Upper lobe of right lung (tissue), 1 donor: Measurements from ENCODE around the gene GREM2. TPM values are rescaled to one million over a fixed set of nuclear protein-coding genes. Genes with fewer than 3 reads are reported as not detected.

ENCODE experiments used
- ATAC-seq: fragments of 200-7000 bp; cut with Tn5 transposase; one replicate; pipeline ENCODE4 v1.9.1; 2020; ENCODE audit warnings: mild to moderate bottlenecking, moderate library complexity
- DNase-seq: peaks from one replicate; pipeline ENCODE4 v3.0.0-alpha.2; 2020
- H3K27ac ChIP-seq: fragments of 200-600 bp; one replicate; pipeline ENCODE4 v1.8.0; 2022
- H3K27me3 ChIP-seq: fragments of 200-600 bp; one replicate; pipeline ENCODE4 v1.8.0; 2022; ENCODE audit warnings: mild to moderate bottlenecking
- H3K36me3 ChIP-seq: fragments of 200-600 bp; one replicate; pipeline ENCODE4 v1.8.0; 2022
- H3K4me1 ChIP-seq: fragments of 200-600 bp; one replicate; pipeline ENCODE4 v1.8.0; 2022
- H3K4me3 ChIP-seq: fragments of 200-600 bp; one replicate; pipeline ENCODE4 v1.8.0; 2022; ENCODE audit warnings: mild to moderate bottlenecking
- H3K9me3 ChIP-seq: fragments of 200-600 bp; one replicate; pipeline ENCODE4 v1.8.0; 2022
- intact Hi-C: fragments of 100-400 bp; cut with DNase I; formaldehyde crosslinking; loops from one replicate; pipeline ENCODE4 v1.11.0; 2022
- long read RNA-seq: library from polyadenylated mRNA; unstranded; transcript quantifications from one replicate; pipeline ENCODE4 v2.0.0, GENCODE V29; 2021
- total RNA-seq: library from RNA; stranded (reverse); fragmentation: NEBNext Ultra II Directional; extraction: Animal tissue kit (Norgen Biotek cat#: 25700); gene quantifications from one replicate; pipeline ENCODE4 v1.2.1, GENCODE V29; 2021
- TF ChIP-seq, protein P1 (sequence below): fragments of 200-600 bp; IDR thresholded peaks from one replicate; pipeline ENCODE4 v1.8.0; 2022; ENCODE audit warnings: antibody characterized with exemption
- donor health status: DM: no; HTN: yes; CAD: no; lungs with severe emphysema.

The GREM2 gene
- total RNA-seq = 0.64 TPM
- long read RNA-seq, full-length matches to known transcripts = 1 of 2 reads
- long read RNA-seq, partial matches to known transcripts = 0 of 2 reads
- long read RNA-seq, other reads (novel, unspliced or antisense) = 1 of 2 reads

DNA sequence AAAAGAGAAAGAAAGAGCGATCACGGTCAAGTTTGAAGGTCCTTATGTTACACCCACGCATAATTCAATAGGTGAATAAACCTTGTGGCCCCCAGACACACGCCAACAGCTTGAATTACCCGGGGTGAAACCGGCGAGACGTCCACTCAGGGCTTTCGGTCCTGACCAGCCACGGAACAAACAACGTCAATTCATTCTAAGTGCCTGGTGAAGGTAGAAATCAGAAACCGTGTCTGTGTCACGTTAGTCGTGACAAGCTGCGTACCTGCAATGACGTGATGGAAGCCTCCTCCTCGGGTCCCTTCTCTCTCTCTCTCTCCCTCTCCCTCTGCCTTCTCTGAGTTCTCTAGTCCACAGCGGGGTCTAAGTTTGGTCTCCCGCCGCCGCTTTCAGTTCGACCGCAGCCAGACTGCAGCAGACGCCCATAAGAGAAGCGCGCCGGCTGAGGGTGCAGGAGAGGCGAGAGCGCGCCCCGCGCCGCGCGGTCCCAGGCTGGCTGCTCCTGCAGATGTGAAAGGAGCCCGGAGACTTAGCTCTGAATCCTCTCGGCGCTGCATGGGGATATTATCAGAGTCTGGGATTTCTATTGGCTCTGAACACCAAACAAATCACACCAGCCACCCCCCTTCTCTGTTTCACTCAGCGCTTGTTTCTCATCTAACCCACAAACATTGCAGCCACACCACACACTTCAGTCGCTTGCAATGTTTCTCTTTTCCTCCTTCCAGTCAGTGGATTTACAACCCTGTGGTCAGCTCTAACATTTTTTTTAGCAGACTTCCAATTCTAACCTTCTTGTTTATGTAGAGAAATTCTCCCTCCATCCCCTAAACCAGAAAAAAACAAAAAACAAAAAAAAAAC lies at the start of gene GREM2:
GREM2 (minus strand) TSS at position 537 of the 862 bp plus-strand sequence. CDS start 118,680 bp downstream, outside the sequence.
- ATAC-seq = peak; percentile 85

DNA sequence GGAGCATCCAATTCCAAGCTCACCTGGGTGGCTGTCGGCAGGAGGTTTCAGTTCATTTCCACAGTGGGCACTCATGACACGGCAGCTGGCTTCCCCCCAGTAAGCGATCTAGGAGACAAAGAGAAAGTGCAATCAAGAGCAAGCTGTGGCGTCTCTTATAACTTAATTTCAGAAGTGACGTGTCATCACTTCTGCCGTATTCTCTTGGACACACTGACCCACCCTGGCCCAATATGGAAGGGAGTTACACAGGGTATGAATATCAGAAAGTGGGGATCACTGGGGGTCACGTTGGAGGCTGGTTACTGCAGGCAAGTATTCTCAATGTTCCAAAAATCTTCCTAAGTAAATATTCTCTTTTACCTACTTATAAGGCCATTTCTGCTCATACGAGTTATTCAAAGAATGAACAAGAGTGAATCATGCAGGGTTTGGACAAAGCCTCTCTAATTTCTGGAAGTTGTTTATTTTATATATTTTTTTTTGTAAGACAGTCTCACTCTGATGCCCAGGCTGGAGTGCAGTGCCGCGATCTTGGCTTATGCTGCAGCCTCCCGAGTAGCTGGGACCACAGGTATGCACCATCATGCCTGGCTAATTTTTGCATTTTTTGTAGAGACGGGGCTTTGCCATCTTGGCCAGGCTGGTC lies 46.5 kb upstream of the GREM2 start:
- Histone ChIP-seq H3K36me3 (no peaks in the 10 kb centered on the region), H3K9me3 (no peaks in the 10 kb centered on the region), H3K27me3 (no peaks in the 10 kb centered on the region), H3K4me3 (no peak overlapping the region), H3K27ac (no peak overlapping the region), H3K4me1 (no peaks in the 10 kb centered on the region)
- intact Hi-C loops = no loop called here
- TF ChIP-seq, protein P1, sequence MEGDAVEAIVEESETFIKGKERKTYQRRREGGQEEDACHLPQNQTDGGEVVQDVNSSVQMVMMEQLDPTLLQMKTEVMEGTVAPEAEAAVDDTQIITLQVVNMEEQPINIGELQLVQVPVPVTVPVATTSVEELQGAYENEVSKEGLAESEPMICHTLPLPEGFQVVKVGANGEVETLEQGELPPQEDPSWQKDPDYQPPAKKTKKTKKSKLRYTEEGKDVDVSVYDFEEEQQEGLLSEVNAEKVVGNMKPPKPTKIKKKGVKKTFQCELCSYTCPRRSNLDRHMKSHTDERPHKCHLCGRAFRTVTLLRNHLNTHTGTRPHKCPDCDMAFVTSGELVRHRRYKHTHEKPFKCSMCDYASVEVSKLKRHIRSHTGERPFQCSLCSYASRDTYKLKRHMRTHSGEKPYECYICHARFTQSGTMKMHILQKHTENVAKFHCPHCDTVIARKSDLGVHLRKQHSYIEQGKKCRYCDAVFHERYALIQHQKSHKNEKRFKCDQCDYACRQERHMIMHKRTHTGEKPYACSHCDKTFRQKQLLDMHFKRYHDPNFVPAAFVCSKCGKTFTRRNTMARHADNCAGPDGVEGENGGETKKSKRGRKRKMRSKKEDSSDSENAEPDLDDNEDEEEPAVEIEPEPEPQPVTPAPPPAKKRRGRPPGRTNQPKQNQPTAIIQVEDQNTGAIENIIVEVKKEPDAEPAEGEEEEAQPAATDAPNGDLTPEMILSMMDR = no peak
- no peak for ATAC-seq
- DNase-seq = no peak

More for the DNA sequence above, at the start of gene GREM2:
- Histone ChIP-seq H3K27me3 (peaks cover 23% of the 10 kb centered on the region), H3K36me3 (no peaks in the 10 kb centered on the region), H3K9me3 (no peaks in the 10 kb centered on the region), H3K27ac (no peak within 1 kb of the TSS), H3K4me1 (no peaks in the 10 kb centered on the region), H3K4me3 (peak within 1 kb of the TSS; percentile 51)
- intact Hi-C loops = no loop called here
- TF ChIP-seq, protein P1 = no peak
- peak; percentile 73 for DNase-seq

DNA sequence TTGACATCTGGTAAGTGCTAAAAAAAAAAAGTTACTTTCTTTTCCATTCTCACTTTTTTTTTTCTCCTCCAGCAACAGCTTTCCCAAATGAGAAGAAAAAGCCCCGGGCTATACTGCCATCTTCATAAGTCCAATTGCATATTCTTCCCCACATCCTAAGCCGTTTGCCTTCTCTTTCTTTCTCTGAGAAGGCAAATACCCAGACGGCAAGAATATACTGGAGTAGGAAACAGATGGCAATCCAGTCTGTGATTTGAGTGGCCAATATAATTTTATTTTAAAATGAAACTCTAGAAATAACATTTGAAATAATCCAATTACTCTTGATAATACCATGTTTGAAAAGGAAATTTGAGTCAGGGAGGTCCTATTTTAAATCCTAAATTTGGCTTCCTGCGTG lies 44.6 kb upstream of the GREM2 start:
- no peaks in the 10 kb centered on the region for H3K36me3 ChIP-seq
- no peaks in the 10 kb centered on the region for H3K4me1 ChIP-seq
- no peaks in the 10 kb centered on the region for H3K9me3 ChIP-seq
- no peak for DNase-seq
- no peak overlapping the region for H3K27ac ChIP-seq
- intact Hi-C loops = no loop called here
- no peaks in the 10 kb centered on the region for H3K27me3 ChIP-seq
- ATAC-seq = no peak
- no peak overlapping the region for H3K4me3 ChIP-seq
- TF ChIP-seq, protein P1 = no peak

DNA sequence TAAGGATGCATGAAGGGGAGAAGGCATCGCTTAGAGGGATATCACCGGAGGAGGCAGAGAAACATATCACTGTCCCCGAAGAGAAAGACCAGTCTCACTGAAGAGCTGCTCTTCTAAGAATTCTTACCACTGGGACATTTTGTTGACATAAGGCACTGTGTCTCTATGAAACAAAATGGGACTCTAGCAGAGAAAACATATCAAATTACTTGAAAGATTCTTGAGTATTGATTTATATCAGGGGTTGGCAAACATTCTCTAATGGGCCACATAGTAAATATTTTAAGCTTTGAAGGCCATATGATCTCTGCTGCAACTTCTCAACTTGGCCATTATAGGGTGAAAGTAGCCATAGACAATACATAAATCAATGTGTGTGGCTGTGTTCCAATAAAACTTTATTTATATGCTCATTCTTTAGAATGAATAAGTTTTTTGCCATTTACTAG lies 41.0 kb upstream of the GREM2 start:
- H3K9me3 ChIP-seq = no peaks in the 10 kb centered on the region
- no peak for ATAC-seq
- intact Hi-C loops = no loop called here
- H3K27ac ChIP-seq = no peak overlapping the region
- H3K4me1 ChIP-seq = no peaks in the 10 kb centered on the region
- no peak overlapping the region for H3K4me3 ChIP-seq
- no peak for DNase-seq
- TF ChIP-seq, protein P1 = no peak
- no peaks in the 10 kb centered on the region for H3K36me3 ChIP-seq
- H3K27me3 ChIP-seq = no peaks in the 10 kb centered on the region

DNA sequence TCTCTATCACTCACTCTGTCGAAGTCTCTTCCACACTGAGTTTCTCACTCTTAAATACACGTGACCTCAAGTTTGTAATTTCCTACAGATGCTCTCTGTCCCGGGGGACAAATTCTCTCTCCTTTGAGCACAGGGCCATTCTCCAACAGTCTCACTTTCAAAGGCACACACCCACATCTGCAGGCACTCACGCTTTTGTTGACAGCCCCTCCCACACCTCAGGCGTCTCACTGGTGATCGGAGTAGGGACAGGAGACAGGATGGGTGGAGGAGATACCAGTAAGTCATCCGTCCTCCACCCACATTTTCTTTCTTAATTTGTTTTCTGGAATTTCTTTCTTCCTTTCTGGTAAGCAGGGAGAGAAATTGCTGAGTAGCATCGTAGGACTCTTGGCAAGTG lies 40.6 kb upstream of the GREM2 start:
- intact Hi-C loops = no loop called here
- Histone ChIP-seq H3K36me3 (no peaks in the 10 kb centered on the region), H3K27me3 (no peaks in the 10 kb centered on the region), H3K27ac (no peak overlapping the region), H3K9me3 (no peaks in the 10 kb centered on the region), H3K4me1 (no peaks in the 10 kb centered on the region), H3K4me3 (no peak overlapping the region)
- DNase-seq (no peak), ATAC-seq (no peak)
- TF ChIP-seq, protein P1 = no peak
